ENCODE data around the gene DDA1.

The DDA1 gene

GRCh38 chr19:17312189-17313113 is 3.1 kb downstream of the DDA1 start:
- DNase-seq = no peak

DNA sequence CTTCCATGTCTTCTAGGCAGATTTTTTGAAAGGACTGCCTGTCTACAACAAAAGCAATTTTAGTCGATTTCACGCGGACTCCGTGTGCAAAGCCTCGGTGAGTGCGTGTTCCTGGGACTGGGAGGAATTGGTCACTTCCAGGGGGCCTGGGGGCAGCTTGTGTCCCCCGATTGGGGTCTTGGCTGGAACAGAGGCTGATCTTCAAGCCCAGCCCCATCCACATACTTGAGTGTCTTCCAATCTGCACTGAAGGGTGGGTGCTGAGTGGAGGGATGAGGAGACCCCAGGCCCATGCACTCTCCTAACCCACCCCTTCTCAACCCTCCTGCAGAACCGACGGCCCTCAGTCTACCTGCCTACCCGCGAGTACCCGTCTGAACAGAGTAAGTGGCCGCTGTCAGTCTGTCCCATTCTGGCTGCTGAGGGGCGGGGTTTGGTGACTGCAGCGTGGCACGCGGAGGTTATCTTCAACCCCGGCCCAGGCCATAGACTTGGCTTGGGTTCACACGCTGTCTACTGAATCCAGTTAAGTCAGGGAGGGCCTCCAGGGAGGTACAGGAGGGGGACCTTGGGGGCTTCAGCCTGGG is 4.7 kb downstream of the DDA1 start:
- DNase-seq = no peak

- DNase-seq = no peak
These were observed 9.6 kb downstream of the DDA1 start for GRCh38 chr19:17318966-17319365.

GRCh38 chr19:17319473-17320238 is 10.3 kb downstream of the DDA1 start:
- DNase-seq = no peak

DNA sequence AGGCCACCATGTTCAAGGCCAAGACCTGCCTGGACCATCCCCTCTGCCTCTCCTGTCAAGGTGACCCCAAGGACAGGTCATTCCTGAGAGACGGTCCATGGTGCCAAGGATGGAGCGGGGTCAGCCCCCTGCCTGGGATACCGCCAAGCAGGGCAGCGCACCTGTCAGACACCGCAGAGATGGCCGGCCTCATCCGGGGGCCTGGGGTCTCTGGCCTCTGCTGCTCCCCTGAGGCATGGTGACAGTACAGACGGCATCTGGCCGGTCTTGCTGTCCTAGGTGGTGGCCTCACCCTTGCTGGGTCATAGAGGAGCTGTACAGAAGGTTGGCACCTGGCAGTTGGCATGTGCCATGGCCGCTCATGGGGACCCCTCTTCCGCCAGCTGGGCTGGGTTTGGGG is 11.1 kb downstream of the DDA1 start:
- no peak for DNase-seq

- DNase-seq = no peak
These were observed 12.5 kb downstream of the DDA1 start for GRCh38 chr19:17321655-17322489.

GRCh38 chr19:17322854-17323253 is 13.5 kb downstream of the DDA1 start:
- no peak for DNase-seq

DNA sequence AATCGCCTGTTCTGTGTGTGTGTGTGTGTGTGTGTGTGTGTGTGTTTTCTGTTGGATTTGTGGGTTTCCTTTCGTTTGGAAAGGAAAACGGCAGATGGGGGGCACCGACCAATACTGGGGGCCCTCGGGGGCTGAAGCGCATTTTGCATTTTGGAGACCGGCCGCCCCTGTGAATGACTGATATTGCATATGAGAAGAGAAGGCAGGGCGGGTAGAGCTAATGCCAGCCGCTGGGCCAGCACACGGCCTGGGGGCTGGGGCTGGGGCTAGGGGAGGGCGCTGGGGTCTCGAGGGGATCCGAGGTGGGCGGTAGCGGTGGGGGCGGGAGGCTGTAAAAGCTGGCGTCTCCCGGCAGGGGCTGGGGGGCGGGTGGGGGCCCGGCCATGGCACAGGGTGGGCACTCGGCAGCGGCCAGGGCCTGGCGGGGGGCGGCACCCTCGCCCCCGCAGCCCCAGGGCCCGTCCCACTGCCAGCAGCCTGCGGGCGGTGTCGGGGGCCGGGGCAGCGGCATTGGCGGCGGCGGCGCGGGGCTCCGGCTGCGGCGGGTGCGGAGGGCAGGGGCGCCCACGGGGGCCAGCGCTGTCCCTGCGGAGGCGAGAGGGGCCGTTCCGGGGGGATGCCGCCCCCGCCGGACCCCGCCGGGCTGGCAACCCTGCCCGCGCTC is 14.1 kb downstream of the DDA1 start:
- no peak for DNase-seq

- no peak for DNase-seq
These were observed 14.6 kb downstream of the DDA1 start for GRCh38 chr19:17323964-17324332.

GRCh38 chr19:17324357-17325114 is 15.2 kb downstream of the DDA1 start:
- no peak for DNase-seq

DNA sequence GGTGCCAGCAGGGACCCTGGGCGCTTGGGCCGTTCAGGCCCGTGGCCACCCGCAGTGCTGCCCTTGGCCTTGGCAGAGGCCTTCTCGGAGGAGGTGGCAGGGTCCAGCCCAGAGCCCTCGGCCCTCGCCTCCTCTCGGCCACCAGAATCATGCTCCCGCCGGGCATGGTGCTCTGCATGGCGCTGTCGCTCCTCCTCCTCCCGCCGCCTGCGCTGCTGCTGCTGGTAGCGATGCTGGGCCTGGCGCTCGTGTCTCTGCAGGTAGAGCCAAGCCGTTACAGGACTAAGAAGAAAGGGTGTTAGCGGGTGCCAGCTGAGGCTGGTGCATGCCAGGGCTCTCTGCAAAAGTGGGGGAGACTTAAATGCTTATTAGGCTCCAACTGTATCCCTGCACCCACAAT is 15.8 kb downstream of the DDA1 start:
- no peak for DNase-seq

DNA sequence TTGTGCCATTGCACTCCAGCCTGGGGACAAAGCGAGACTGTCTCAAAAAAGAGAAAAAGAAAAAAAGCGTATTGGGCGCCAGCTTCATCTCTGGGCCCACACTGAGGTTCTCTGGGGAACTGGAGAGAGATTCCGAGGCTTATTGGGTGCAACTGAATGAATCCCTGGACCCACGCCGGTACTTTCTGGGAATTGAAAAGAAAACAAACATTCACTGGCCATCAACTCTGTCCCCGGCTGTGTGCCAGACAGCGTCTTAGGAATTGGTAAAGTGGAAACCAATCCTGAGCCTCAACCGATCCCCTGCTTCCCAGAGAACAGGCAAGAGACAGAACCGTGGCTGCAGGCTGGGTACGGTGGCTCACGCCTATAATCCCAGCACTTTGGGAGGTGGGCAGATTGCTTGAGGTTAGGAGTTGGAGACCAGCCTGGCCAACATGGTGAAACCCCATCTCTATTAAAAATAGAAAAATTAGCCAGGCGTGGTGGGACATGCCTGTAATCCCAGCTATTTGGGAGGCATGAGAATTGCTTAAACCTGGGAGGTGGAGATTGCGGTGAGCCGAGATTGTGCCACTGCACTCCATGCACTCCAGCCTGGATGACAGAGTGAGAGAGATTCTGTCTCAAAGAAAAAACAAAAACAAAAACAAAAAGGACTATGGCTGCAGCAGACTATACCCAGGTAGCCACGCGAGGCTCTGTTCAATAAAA is 16.7 kb downstream of the DDA1 start:
- no peak for DNase-seq

GRCh38 chr19:17326595-17326966 is 17.2 kb downstream of the DDA1 start:
- no peak for DNase-seq

DNA sequence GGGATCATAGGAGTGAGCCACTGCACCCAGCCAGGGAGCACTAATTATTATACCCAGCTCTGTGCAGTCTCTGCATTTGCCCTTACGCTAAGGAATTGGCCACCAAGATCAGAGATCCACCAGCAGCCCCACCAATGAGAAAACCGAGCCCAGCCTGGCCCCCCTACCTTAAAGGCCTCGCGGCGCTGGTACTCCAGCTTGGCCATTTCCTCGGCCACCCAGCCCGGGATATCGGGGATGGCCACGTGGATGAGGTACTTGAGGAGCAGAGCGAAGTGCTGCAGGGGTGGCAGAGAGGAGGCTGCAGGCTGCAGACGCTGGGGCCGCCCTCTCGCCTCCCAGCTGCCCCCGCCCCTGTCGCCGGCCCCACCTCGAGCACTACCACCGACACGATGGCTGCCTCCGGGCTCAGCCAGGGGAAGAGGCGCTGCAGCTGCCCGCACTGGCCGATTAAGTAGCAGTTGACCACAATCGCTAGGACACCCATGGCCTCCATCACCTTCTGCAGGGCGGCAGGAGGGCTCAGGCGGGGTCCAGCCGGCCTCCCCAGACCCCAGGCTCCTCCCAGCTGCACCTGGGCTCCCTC is 17.8 kb downstream of the DDA1 start:
- no peak for DNase-seq

DNA sequence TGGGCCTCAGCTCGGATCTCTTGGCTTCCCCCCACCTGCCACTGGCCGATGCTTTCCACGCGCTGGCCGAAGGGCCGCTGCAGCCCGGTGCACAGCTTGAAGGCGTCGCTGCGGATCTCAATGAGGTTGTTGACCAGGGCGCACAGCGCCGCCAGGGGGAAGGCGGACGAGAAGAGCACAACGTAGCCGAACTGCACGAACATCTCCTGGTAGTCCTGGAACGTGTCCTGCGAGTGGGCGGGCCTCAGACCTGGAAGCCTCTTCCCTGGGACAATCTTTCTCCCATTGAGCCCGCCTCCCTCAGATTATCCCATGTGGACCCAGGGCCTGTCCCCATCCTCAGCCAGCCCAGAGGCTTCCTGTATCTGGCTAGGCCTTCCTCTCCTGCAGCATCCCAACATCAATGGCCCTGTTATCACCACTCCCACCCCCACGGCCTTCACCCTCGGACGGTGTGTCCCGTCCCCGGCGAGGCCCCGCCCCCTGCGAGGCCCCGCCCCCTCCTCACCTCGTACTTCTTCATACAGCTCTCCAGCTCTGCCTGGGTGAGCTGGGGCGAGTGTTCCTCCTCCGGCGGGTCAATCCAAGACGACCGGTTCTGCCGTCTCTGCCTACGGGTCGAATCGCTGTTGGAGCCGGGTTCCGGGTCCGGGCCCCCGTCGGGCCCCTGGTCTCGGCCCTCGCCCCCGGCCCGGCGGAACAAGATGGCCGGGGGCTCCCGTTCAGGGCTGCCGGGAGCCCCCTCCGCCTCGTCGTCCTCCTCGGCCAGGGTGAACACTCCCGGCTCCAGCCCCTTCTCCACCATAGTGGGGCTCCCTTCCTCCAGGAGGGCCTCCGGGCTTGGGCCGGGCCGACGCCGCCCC is 18.5 kb downstream of the DDA1 start:
- no peak for DNase-seq

DNA sequence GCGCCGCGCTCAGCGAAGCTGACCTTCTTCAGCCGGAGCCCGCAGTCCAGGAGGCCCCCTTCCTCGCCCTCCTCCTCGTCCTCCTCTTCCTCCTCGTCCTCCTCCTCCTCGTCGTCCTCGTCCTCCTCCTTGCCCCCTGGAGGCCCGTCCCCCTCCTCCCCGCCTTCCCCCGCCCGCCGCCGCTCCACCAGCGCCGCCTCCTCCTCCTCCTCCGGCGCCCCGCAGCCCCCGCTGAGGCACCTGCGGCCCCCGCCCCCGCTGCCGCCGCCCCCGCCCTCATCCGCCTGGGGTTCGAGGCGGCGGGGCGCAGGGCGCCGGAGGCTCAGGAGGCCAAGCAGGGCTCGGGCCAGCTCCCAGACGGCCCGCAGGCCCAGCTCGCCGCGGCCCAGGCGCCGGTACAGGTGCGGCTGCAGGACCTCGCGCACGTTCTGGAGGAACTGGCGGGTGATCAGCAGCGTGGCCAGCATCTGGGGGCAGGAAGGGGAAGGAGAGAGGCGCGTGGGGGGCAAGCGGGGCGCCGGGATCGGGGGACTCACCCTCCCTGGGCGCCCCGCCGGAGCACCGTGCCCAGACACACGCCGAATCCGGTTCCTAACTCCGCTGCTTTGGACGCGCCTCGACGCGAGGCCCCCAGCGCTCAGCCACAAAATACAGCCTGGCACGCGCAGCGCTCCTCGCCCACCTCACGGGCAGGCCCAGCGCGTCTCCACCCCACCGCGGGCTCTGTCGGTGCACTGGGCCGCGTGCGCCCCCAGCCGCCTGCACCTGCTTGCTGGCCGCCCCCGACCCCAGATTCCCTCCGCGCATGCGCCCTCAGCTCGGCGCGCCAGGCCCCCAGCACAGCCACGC is 19.4 kb downstream of the DDA1 start:
- no peak for DNase-seq

DNA sequence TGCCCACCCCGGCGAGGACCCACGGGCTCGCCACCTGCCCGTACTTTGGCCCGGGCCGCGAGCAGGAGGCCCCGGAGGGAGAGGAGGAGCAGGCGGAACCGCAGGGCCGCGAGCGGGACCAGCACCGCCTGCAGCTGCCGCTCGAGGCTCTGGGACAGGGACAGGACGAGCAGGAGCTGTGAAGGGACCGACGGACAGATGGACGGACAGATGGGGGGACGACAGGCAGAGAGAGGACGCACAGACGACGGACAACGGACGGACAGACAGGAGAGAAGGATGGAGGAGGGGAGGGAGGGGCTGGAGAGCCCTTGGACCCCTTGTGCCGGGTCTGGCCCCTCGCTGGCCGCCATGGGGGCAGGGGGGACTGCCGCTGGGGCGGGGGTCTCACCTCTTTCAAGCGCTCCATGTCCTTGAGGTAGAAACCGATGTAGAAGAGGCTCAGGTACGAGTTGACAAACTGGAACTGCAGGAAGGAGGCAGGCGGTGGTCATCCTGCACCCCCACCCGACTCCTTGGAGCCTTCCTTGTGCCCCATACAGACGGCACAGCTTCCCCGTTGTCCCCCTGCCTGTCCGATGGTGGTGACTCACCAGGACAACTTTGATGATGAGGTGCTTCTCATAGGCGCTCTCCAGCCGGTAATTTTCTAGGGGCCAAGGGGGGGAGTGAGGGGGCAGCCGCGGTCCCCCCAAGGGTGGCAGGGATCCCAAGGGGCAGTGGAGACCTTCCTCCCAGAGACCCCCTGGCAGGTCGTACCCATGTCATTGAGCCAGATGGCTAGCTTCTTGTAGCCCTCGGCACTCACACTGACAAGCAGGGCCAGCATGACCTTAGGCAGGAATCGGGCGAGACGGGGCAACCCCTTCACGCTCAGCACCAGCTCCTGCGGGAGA is 20.3 kb downstream of the DDA1 start:
- no peak for DNase-seq
